SKM-1 (cell line): ENCODE data around the gene IL34.

Experiments
- DNase-seq: peaks from one replicate; lab custom pipeline; 2025; ENCODE audit not compliant: unreplicated experiment; lab: John Stamatoyannopoulos, UW

Gene IL34

GRCh38 chr16:70676675-70677498 is 30.5 kb downstream of the IL34 start:
- no peak for DNase-seq

- DNase-seq = no peak
Observed at GRCh38 chr16:70677499-70678120, 31.3 kb downstream of the IL34 start.

- DNase-seq = no peak
Observed at GRCh38 chr16:70678121-70678897, 31.9 kb downstream of the IL34 start.

GRCh38 chr16:70678898-70679670 is 32.7 kb downstream of the IL34 start:
- no peak for DNase-seq

- DNase-seq = no peak
Observed at GRCh38 chr16:70679671-70680494, 33.5 kb downstream of the IL34 start.

GRCh38 chr16:70680495-70681381 is 34.4 kb downstream of the IL34 start:
- DNase-seq = no peak

- DNase-seq = no peak
Observed at GRCh38 chr16:70681382-70682238, 35.3 kb downstream of the IL34 start.

GRCh38 chr16:70682239-70683145 is 36.1 kb downstream of the IL34 start:
- DNase-seq = no peak

GRCh38 chr16:70683146-70683944 is 37.0 kb downstream of the IL34 start:
- no peak for DNase-seq

GRCh38 chr16:70684146-70685060 is 38.0 kb downstream of the IL34 start:
- DNase-seq = no peak

- DNase-seq = no peak
Observed at GRCh38 chr16:70685061-70685937, 38.9 kb downstream of the IL34 start.

GRCh38 chr16:70685938-70686375 is 39.6 kb downstream of the IL34 start, which contains the start of gene MTSS2:
Gene MTSS2, minus strand, starts transcription at chr16:70686053. Its CDS starts 262 bp downstream, at chr16:70685791.
- DNase-seq = no peak

- no peak for DNase-seq
Observed at GRCh38 chr16:70686376-70687101, 40.2 kb downstream of the IL34 start.

GRCh38 chr16:70687102-70687511 is 40.7 kb downstream of the IL34 start:
- no peak for DNase-seq
